HG02759 (cell line): ENCODE measurements around the gene MORC3.
A peak's percentile ranks its signal among the peaks of the same experiment; 100 is the strongest.
"Not testable (repeated sequence)": the region's sequence is repeated elsewhere in the genome, so short reads cannot be mapped to it uniquely, and the experiment has no call there.

ENCODE experiments used
- ATAC-seq: cut with Tn5 transposase; IDR thresholded peaks from one replicate; pipeline ENCODE4 v1.9.1; 2021; ENCODE audit warnings: mild to moderate bottlenecking, moderate library complexity; ENCODE audit not compliant: unreplicated experiment

Gene MORC3

GRCh38 chr21:36319767-36320420, at the start of gene MORC3:
MORC3 (plus strand) TSS chr21:36320197; CDS start chr21:36320265, 68 bp downstream.
- ATAC-seq, result peak; percentile 92

GRCh38 chr21:36270786-36271695, 49.0 kb upstream of the MORC3 start:
- ATAC-seq, result not testable (repeated sequence)

- no peak for ATAC-seq
Measured at GRCh38 chr21:36274128-36274527, 45.9 kb upstream of the MORC3 start.

DNA sequence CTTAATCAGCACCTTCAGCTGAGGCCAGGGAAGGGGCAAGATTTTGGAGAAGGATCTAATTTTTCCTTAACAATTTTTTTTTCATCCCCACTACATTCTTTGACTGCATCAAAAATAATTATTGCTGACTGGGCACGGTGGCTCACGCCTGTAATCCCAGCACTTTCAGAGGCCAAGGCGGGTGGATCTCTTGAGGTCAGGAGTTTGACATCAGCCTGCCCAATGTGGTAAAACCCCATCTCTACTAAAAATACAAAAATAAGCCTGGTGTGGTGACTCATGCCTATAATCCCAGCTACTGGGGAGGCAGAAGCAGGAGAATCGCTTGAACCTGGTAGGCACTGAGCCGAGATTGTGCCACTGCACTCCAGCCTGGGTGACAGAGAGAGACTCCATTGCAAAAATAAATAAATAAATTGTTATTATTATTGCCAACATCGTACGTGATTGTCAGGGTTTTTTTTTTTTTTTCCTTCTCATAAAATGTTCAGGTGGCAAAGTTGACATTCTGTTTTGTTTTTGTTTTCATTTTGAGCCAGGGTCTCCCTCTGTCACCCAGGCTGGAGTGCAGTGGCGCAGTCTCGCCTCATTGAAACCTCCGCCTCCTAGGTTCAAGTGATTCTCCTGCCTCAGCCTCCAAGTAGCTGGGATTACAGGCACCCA, 37.3 kb upstream of the MORC3 start:
- ATAC-seq, result no peak

DNA sequence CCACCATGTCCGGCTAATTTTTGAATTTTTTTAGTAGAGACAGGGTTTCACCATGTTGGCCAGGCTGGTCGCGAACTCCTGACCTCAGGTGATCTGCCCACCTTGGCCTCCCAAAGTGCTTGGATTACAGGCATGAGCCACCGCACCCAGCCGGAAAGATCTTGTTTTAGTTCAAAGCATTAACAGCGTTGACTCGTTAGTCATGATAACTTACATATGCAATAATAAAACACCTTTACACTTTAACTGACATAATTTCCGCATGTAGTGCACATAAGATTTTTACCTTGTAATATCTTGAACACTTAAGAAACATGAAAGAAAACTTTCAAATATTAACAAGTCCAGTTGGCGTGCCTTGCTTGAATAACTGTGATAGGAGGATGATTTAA, 36.8 kb upstream of the MORC3 start:
- ATAC-seq, result not testable (repeated sequence)

DNA sequence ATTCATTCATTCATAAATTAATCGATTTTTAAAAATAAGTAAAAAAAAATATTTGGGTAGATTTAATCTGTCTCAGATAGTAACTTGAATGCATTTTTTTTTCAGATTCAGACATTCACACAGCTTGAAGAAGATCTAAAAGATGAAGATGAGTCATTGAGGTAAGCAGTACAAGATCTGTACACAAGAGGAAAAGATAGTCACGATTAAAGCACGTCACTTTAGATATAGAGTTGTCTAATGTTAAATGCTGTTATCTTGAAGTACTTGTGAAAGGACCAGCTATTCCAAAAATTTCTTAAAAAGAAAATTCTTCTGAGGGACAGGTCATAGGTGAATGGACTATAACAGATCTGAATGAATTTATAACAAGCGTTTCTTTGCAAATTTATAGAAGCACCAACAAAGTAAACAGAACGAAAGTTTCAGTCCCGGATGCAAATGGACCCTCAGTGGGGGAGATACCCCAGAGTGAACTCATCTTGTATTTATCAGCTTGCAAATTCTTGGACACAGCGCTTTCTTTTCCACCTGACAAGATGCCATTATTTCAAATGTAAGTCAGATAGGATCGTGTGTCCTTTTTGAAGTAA, 31.2 kb upstream of the MORC3 start:
- ATAC-seq, result peak; percentile 23

GRCh38 chr21:36291509-36291908, 28.5 kb upstream of the MORC3 start:
- ATAC-seq, result no peak

DNA sequence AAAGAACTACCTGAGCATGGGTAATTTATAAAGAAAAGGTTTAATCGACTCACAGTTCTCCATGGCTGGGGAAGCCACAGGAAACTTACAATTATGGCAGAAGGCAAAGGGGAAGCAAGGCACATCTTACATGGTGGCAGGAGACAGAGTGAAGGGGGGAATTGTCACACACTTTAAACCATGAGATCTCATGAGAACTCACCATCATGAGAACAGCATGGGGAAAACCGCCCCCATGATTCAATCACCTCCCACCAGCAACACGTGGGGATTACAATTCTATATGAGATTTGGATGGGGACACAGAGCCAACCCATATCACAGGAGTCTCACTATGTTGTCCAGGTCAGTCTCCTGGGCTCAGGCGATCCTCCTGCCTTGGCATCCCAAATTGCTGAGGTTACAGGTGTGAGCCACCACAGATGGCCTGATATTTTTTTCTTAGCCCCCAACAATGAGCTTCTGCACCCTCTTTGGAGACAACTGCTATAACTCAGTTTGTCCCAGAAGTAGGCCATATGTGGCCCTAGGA, 22.5 kb upstream of the MORC3 start:
- ATAC-seq, result no peak

DNA sequence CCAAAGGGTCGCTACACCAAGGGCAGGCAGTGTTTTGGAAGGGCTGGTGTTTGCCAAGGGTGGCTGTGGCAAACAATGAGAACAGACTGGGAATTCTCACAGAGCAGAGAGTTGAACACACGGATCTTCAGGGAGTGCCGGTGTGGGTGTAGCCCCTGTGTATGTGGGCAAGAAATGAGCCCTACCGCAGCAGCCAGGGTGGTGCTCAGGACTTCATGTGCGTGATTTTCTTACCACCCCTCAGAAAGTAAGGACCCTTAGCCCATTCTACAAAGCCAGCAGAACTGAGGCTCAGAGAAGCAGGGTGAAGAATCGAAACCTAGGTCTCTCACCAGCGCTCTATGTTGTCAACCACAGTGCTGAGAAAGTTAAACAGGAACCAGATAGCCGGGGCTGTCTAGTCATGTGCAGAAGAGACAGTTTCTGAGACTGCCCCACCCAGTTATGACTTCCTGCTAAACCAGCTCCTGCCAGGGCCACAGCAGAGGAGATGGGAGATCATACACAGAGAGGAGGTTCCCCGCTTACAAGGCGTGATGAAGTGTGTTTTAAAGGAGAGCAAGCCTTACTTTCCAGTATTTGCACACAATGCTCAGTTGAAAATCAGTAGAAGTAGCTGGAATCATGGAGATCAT, 21.9 kb upstream of the MORC3 start:
- ATAC-seq, result peak; percentile 98

DNA sequence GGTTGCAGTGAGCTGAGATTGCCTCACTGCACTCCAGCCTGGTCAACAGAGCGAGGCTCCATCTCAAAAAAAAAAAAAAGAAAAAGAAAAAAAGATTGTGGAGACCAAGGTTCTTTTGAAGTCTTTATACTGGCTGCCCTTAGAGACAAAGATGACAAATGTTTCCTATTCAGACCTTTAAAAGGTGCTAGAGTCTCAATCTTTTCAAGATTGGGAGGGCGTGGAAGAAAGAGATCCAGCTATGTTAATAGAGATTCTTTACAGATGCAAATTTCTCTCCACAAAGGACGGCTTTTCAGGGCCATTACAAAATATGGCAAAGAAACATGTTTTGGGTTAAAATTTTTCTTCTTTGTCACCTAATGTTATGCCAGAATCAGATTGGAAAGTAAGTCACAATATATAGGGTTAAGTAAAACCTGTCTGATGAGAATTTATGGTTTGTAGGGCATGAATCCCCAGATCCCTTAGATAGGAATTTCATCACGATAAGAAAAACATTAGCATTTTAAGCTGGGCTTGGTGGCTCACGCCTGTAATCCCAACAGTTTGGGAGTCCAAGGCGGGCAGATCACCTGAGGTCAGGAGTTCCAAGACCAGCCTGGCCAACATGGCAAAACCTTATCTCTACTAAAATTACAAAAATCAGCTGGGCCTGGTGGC, 13.0 kb upstream of the MORC3 start:
- no peak for ATAC-seq

- peak; percentile 81 for ATAC-seq
Measured at GRCh38 chr21:36310016-36310415, 10.0 kb upstream of the MORC3 start.

DNA sequence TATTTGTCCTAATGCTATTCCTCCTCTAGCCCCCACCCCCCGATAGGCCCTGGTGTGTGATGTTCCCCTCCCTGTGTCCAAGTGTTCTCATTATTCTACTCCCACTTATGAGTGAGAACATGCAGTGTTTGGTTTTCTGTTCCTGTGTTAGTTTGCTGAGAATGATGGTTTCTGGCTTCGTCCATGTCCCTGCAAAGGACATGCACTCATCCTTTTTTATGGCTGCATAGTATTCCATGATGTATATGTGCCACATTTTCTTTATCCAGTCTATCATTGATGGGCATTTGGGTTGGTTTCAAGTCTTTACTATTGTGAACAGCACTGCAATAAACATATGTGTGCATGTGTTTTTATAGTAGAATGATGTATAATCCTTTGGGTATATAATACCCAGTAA, 6.6 kb upstream of the MORC3 start:
- ATAC-seq, result not testable (repeated sequence)

DNA sequence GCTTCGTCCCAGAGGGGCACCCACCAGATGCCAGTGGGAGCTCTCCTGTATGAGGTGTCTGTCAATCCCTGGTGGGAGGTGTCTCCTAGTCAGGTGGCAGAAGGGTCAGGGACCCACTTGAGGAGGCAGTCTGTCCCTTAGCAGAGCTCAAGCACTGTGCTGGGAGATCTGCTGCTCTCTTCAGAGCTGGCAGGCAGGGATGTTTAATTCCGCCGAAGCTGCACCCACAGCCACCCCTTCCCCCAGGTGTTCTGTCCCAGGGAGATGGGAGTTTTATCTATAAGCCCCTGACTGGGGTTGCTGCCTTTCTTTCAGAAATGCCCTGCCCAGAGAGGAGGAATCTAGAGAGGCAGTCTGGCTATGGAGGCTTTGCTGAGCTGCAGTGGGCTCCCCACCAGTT, 4.0 kb upstream of the MORC3 start:
- ATAC-seq, result not testable (repeated sequence)

- no peak for ATAC-seq
Measured at GRCh38 chr21:36316872-36317484, 3.0 kb upstream of the MORC3 start.

DNA sequence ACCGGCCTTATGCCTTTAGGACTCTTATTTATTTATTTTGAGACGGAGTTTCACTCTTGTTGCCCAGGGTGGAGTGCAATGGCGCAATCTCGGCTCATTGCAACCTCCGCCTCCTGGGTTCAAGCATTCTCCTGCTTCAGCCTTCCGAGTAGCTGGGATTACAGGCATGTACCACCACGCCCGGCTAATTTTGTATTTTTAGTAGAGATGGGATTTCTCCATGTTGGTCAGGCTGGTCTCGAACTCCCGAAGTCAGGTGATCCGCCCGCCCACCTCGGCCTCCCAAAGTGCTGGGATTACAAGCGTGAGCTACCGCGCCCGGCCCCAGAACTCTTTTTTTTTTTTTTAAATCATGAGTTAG, 611 bp upstream of the MORC3 start:
- not testable (repeated sequence) for ATAC-seq

GRCh38 chr21:36320421-36321324, 676 bp downstream of the MORC3 start:
- ATAC-seq, result peak; percentile 58

GRCh38 chr21:36321325-36322082, 1.5 kb downstream of the MORC3 start:
- no peak for ATAC-seq

- no peak for ATAC-seq
Measured at GRCh38 chr21:36322083-36322424, 2.1 kb downstream of the MORC3 start.
